MM.1S (cell line): Measurements from ENCODE around the gene TMEM131.
"Not testable (repeated sequence)": the region's sequence is repeated elsewhere in the genome, so short reads cannot be mapped to it uniquely, and the experiment has no call there.

ENCODE experiments used
- DNase-seq: peaks from one replicate; pipeline ENCODE4 v3.0.0-alpha.2; 2015
- H2AFZ ChIP-seq: fragments of 300-600 bp; sonication (generic); 2 replicates; pipeline ENCODE4 v1.6.0; 2016; ENCODE audit warnings: antibody characterized with exemption, low read length
- H3F3A ChIP-seq: fragments of 300-600 bp; sonication (generic); 2 replicates; pipeline ENCODE4 v1.6.1; 2016; ENCODE audit warnings: mild to moderate bottlenecking, antibody characterized with exemption, low read length, moderate library complexity, mixed read lengths; ENCODE audit not compliant: insufficient read depth
- H3K27ac ChIP-seq: fragments of 300-600 bp; sonication (generic); 2 replicates; pipeline ENCODE4 v1.5.1; 2016; ENCODE audit warnings: mild to moderate bottlenecking, low read length
- H3K27me3 ChIP-seq: fragments of 300-600 bp; sonication (generic); replicated peaks from 2 replicates; pipeline ENCODE4 v1.6.0; 2016; ENCODE audit warnings: low read length; ENCODE audit not compliant: insufficient read depth
- H3K36me3 ChIP-seq: fragments of 300-600 bp; sonication (generic); replicated peaks from 2 replicates; pipeline ENCODE4 v1.6.1; 2016; ENCODE audit warnings: mild to moderate bottlenecking, low read length, mixed read lengths; ENCODE audit not compliant: insufficient read depth
- H3K4me1 ChIP-seq: fragments of 300-600 bp; sonication (generic); 2 replicates; pipeline ENCODE4 v1.6.1; 2016; ENCODE audit warnings: low read length, mixed read lengths
- H3K4me2 ChIP-seq: fragments of 300-600 bp; sonication (generic); 2 replicates; pipeline ENCODE4 v1.6.0; 2016; ENCODE audit warnings: low read depth, low read length
- H3K4me3 ChIP-seq: fragments of 300-600 bp; sonication (generic); 2 replicates; pipeline ENCODE4 v1.5.1; 2016; ENCODE audit warnings: low read length, mixed read lengths
- H3K79me2 ChIP-seq: fragments of 300-600 bp; sonication (generic); 2 replicates; pipeline ENCODE4 v1.6.1; 2016; ENCODE audit warnings: mixed run types, low read length, mixed read lengths
- H3K9ac ChIP-seq: fragments of 300-600 bp; sonication (generic); 2 replicates; pipeline ENCODE4 v1.6.1; 2016; ENCODE audit warnings: low read length, mixed read lengths
- H3K9me2 ChIP-seq: fragments of 300-600 bp; sonication (generic); replicated peaks from 2 replicates; pipeline ENCODE4 v1.6.1; 2016; ENCODE audit warnings: mild to moderate bottlenecking, low read length, mixed read lengths; ENCODE audit not compliant: insufficient read depth
- H3K9me3 ChIP-seq: fragments of 300-600 bp; sonication (generic); replicated peaks from 2 replicates; pipeline ENCODE4 v1.6.1; 2016; ENCODE audit warnings: mild to moderate bottlenecking, low read length, mixed read lengths; ENCODE audit not compliant: insufficient read depth
- H4K20me1 ChIP-seq: fragments of 300-600 bp; sonication (generic); 2 replicates; pipeline ENCODE4 v1.6.1; 2016; ENCODE audit warnings: mild to moderate bottlenecking, low read length, moderate library complexity, mixed read lengths; ENCODE audit not compliant: insufficient read depth
- EZH2 ChIP-seq: fragments of 300-600 bp; sonication (generic); optimal IDR thresholded peaks from 2 replicates; pipeline ENCODE3; 2017; ENCODE audit warnings: low read depth, mild to moderate bottlenecking, antibody characterized with exemption, low read length, mixed read lengths
- EZH2phosphoT487 ChIP-seq: fragments of 300-600 bp; sonication (generic); IDR thresholded peaks from 2 replicates; pipeline ENCODE4 v1.6.1; 2018; ENCODE audit warnings: antibody characterized with exemption, low read length
- TF ChIP-seq, protein P1 (sequence below): fragments of 300-600 bp; sonication (generic); IDR thresholded peaks from 2 replicates; pipeline ENCODE4 v1.5.1; 2016; ENCODE audit warnings: antibody characterized with exemption, low read length, mixed read lengths

TMEM131 gene

DNA sequence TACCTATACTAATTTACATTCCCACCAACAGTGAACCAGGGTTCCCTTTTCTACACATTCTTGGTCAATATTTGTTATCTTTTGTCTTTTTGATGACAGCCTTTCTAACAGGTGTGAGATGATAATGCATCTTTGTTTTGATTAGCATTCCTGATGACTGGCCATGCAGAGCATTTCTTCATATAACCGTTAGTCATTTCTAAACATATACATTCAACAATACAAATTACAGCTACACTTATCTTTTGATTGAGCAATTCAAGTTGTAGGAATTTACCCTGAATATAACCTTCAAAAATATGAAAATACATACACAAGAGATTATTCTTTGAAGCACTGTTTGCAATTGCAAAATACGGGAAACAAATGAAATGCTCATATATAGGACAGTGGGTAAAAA lies 94.9 kb downstream of the TMEM131 start:
- no peak overlapping the region for H2AFZ ChIP-seq
- no peak overlapping the region for H3K4me3 ChIP-seq
- no peak for TF ChIP-seq EZH2phosphoT487
- TF ChIP-seq, protein P1, sequence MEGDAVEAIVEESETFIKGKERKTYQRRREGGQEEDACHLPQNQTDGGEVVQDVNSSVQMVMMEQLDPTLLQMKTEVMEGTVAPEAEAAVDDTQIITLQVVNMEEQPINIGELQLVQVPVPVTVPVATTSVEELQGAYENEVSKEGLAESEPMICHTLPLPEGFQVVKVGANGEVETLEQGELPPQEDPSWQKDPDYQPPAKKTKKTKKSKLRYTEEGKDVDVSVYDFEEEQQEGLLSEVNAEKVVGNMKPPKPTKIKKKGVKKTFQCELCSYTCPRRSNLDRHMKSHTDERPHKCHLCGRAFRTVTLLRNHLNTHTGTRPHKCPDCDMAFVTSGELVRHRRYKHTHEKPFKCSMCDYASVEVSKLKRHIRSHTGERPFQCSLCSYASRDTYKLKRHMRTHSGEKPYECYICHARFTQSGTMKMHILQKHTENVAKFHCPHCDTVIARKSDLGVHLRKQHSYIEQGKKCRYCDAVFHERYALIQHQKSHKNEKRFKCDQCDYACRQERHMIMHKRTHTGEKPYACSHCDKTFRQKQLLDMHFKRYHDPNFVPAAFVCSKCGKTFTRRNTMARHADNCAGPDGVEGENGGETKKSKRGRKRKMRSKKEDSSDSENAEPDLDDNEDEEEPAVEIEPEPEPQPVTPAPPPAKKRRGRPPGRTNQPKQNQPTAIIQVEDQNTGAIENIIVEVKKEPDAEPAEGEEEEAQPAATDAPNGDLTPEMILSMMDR = no peak
- TF ChIP-seq EZH2 = no peak

DNA sequence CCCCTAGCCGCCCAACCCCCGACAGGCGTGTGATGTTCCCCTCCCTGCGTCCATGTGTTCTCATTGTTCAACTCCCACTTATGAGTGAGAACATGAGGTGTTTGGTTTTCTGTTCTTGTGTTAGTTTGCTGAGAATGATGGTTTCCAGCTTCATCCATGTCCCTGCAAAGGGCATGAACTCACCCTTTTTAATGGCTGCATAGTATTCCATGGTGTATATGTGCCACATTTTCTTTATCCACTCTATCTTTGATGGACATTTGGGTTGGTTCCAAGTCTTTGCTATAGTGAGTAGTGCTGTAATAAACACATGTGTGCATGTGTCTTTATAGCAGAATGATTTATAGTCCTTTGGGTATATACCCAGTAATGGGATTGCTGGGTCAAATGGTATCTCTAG lies 102.7 kb downstream of the TMEM131 start:
- not testable (repeated sequence) for H3K9me2 ChIP-seq, H3K27ac ChIP-seq, H2AFZ ChIP-seq, H4K20me1 ChIP-seq, H3K36me3 ChIP-seq, DNase-seq, H3K79me2 ChIP-seq, H3F3A ChIP-seq, H3K27me3 ChIP-seq, H3K9me3 ChIP-seq, H3K4me1 ChIP-seq, H3K4me2 ChIP-seq, H3K9ac ChIP-seq, H3K4me3 ChIP-seq

More for the DNA sequence above, 94.9 kb downstream of the TMEM131 start:
- Histone ChIP-seq H3K9me2 (no peaks in the 10 kb centered on the region), H3K79me2 (no peaks in the 10 kb centered on the region), H3K4me1 (no peaks in the 10 kb centered on the region), H3F3A (no peaks in the 10 kb centered on the region), H3K27ac (no peak overlapping the region), H3K36me3 (no peaks in the 10 kb centered on the region), H3K9ac (no peak overlapping the region), H3K9me3 (no peaks in the 10 kb centered on the region), H3K4me2 (no peak overlapping the region), H3K27me3 (no peaks in the 10 kb centered on the region), H4K20me1 (no peaks in the 10 kb centered on the region)
- no peak for DNase-seq

DNA sequence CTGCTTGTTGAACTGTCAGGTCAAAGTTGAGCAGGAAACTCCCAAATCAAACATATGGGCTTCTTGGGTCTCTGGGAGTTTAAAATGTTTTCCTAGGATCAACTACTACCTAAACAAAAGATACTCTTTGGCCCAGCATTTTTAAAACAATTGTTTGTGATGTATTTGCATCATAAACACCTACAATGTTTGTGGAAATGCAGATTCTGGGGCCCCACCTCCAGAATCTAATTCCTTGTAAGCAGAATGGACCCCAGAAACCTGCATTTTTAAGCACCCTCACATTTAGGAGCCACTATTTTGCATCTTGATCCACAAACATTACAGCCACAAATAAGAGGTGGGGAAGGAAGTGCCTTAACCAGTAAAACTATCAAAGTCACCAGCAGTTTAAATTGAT lies 104.1 kb downstream of the TMEM131 start:
- no peak overlapping the region for H3K27ac ChIP-seq
- TF ChIP-seq EZH2 = no peak
- TF ChIP-seq, protein P1 = no peak
- no peak for TF ChIP-seq EZH2phosphoT487
- H4K20me1 ChIP-seq = no peaks in the 10 kb centered on the region

DNA sequence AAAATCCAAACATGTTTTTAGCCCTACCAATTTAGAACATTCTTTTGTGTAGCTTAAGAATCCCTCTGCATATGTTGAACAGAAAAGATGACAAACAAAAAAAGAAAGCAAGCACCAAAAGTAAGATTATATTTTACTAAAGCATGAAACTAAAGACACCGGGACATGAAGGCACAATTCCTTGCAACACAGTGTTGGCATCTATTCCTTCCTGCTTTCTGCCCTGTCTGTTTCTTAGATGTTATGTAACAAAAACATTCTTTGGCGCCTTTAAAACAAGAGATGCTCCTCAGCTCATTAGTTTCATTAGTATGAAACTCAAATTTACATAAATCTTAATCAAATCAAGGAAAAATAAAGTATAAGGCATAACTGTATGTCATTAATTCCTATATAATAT lies 106.6 kb downstream of the TMEM131 start:
- DNase-seq = no peak
- H3K79me2 ChIP-seq = no peaks in the 10 kb centered on the region
- H3K9me3 ChIP-seq = no peaks in the 10 kb centered on the region
- TF ChIP-seq EZH2phosphoT487 (no peak), EZH2 (no peak)
- TF ChIP-seq, protein P1 = no peak
- H3F3A ChIP-seq = no peaks in the 10 kb centered on the region
- no peak overlapping the region for H3K4me3 ChIP-seq
- H4K20me1 ChIP-seq = no peaks in the 10 kb centered on the region
- H3K9ac ChIP-seq = no peak overlapping the region
- no peaks in the 10 kb centered on the region for H3K9me2 ChIP-seq
- H3K4me2 ChIP-seq = no peak overlapping the region
- no peaks in the 10 kb centered on the region for H3K4me1 ChIP-seq
- no peak overlapping the region for H3K27ac ChIP-seq
- no peaks in the 10 kb centered on the region for H3K27me3 ChIP-seq
- H3K36me3 ChIP-seq = no peaks in the 10 kb centered on the region
- H2AFZ ChIP-seq = no peak overlapping the region

More for the DNA sequence above, 104.1 kb downstream of the TMEM131 start:
- no peak overlapping the region for H3K9ac ChIP-seq
- no peak overlapping the region for H3K4me3 ChIP-seq
- H3K9me2 ChIP-seq = no peaks in the 10 kb centered on the region
- no peak overlapping the region for H2AFZ ChIP-seq
- H3K4me1 ChIP-seq = no peaks in the 10 kb centered on the region
- H3K4me2 ChIP-seq = no peak overlapping the region
- H3K79me2 ChIP-seq = no peaks in the 10 kb centered on the region
- no peak for DNase-seq
- H3K36me3 ChIP-seq = no peaks in the 10 kb centered on the region
- no peaks in the 10 kb centered on the region for H3F3A ChIP-seq
- H3K9me3 ChIP-seq = no peaks in the 10 kb centered on the region
- no peaks in the 10 kb centered on the region for H3K27me3 ChIP-seq
